Mesenchymal stem cell (in vitro differentiated cells and primary cell): ENCODE data around the gene OPTC.

Experiments used
- DNase-seq: peaks from one replicate; pipeline ENCODE4 v3.0.0-alpha.2; 2013
- H2AFZ ChIP-seq: one replicate; pipeline ENCODE4 v1.6.1; 2013; ENCODE audit warnings: low read depth, mild to moderate bottlenecking, control low read depth, inconsistent platforms, low read length, moderate library complexity
- H2AK5ac ChIP-seq: 2 replicates; pipeline ENCODE4 v1.6.1; 2013; ENCODE audit warnings: low read length, moderate library complexity, mild to moderate bottlenecking, inconsistent platforms; ENCODE audit not compliant: severe bottlenecking
- H2BK120ac ChIP-seq: one replicate; pipeline ENCODE4 v1.6.1; 2013; ENCODE audit warnings: low read depth, mild to moderate bottlenecking, inconsistent platforms, low read length, moderate library complexity
- H2BK12ac ChIP-seq, 2 experiments: one replicate each; pipeline ENCODE4 v1.6.1; 2013; ENCODE audit warnings: inconsistent platforms in 2 of 2, low read length in 2 of 2, mild to moderate bottlenecking in 2 of 2, moderate library complexity in 2 of 2, control low read depth in 1 of 2
- H2BK15ac ChIP-seq: one replicate; pipeline ENCODE4 v1.6.1; 2013; ENCODE audit warnings: mild to moderate bottlenecking, low read depth, inconsistent platforms; ENCODE audit not compliant: poor library complexity, severe bottlenecking
- H2BK5ac ChIP-seq: 2 replicates; pipeline ENCODE4 v1.6.1; 2013; ENCODE audit warnings: low read depth, mild to moderate bottlenecking, low read length, control low read depth, inconsistent platforms; ENCODE audit not compliant: poor library complexity, severe bottlenecking
- H3K14ac ChIP-seq, 2 experiments: one replicate each; pipeline ENCODE4 v1.6.1; 2013; ENCODE audit warnings: inconsistent platforms in 2 of 2, low read length in 2 of 2, control low read depth in 1 of 2, mild to moderate bottlenecking in 1 of 2, moderate library complexity in 1 of 2
- H3K18ac ChIP-seq, 2 experiments: one replicate each; pipeline ENCODE4 v1.6.1; 2013; ENCODE audit warnings: inconsistent platforms in 2 of 2, low read length in 2 of 2, control low read depth in 1 of 2, low read depth in 1 of 2, mild to moderate bottlenecking in 1 of 2
- H3K23ac ChIP-seq, 2 experiments: one replicate each; pipeline ENCODE4 v1.6.1; 2013; ENCODE audit warnings: inconsistent platforms in 2 of 2, low read length in 2 of 2, mild to moderate bottlenecking in 2 of 2, moderate library complexity in 2 of 2, control low read depth in 1 of 2
- H3K27ac ChIP-seq: 2 replicates; pipeline ENCODE4 v1.5.1; 2013; ENCODE audit warnings: mild to moderate bottlenecking, moderate library complexity, low read length, control low read depth, inconsistent platforms; ENCODE audit not compliant: poor library complexity, severe bottlenecking
- H3K27me3 ChIP-seq, 2 experiments: 2 replicates each; pipeline versions ENCODE4 v1.6.1 to v1.7.0; 2013; ENCODE audit warnings: low read length in 2 of 2, mild to moderate bottlenecking in 2 of 2, moderate library complexity in 2 of 2, control low read depth in 1 of 2, inconsistent platforms in 1 of 2; ENCODE audit not compliant: control insufficient read depth in 1 of 2, insufficient read depth in 1 of 2
- H3K36me3 ChIP-seq, 2 experiments: 2 replicates each; pipeline versions ENCODE4 v1.6.1 to v1.7.0; 2013; ENCODE audit warnings: low read length in 2 of 2, control low read depth in 1 of 2, inconsistent platforms in 1 of 2, low read depth in 1 of 2, mild to moderate bottlenecking in 1 of 2; ENCODE audit not compliant: insufficient read depth in 2 of 2, control insufficient read depth in 1 of 2
- H3K4ac ChIP-seq, 2 experiments: one replicate each; pipeline ENCODE4 v1.6.1; 2013; ENCODE audit warnings: inconsistent platforms in 2 of 2, low read length in 2 of 2, mild to moderate bottlenecking in 2 of 2, moderate library complexity in 2 of 2, control low read depth in 1 of 2, low read depth in 1 of 2
- H3K4me1 ChIP-seq: 2 replicates; pipeline ENCODE4 v1.6.1; 2013; ENCODE audit warnings: low read depth, low read length, control low read depth; ENCODE audit not compliant: control insufficient read depth, insufficient read depth
- H3K4me2 ChIP-seq: 2 replicates; pipeline ENCODE4 v1.6.1; 2013; ENCODE audit warnings: low read length, mild to moderate bottlenecking, inconsistent platforms; ENCODE audit not compliant: poor library complexity, severe bottlenecking
- H3K4me3 ChIP-seq, 2 experiments: 2 replicates each; pipeline versions ENCODE4 v1.5.1 to v1.7.0; 2013; ENCODE audit warnings: low read length in 2 of 2, mild to moderate bottlenecking in 2 of 2, control low read depth in 1 of 2, low read depth in 1 of 2; ENCODE audit not compliant: insufficient read depth in 1 of 2
- H3K79me1 ChIP-seq: replicated peaks from 2 replicates; pipeline ENCODE4 v1.6.1; 2013; ENCODE audit warnings: mild to moderate bottlenecking, control low read depth, low read length, inconsistent platforms; ENCODE audit not compliant: poor library complexity, severe bottlenecking
- H3K9ac ChIP-seq: 2 replicates; pipeline ENCODE4 v1.7.0; 2013; ENCODE audit warnings: mild to moderate bottlenecking, low read length, moderate library complexity
- H3K9me3 ChIP-seq: 2 replicates; pipeline ENCODE4 v1.7.0; 2013; ENCODE audit warnings: mild to moderate bottlenecking, low read length; ENCODE audit not compliant: control insufficient read depth
- H4K8ac ChIP-seq: one replicate; pipeline ENCODE4 v1.6.1; 2013; ENCODE audit warnings: inconsistent platforms, mild to moderate bottlenecking, low read length, moderate library complexity
- H4K91ac ChIP-seq: one replicate; pipeline ENCODE4 v1.6.1; 2013; ENCODE audit warnings: mild to moderate bottlenecking, low read length, inconsistent platforms
- WGBS: methylation state at CpG from one replicate; pipeline ENCODE4 v1.1.7; 2013; ENCODE audit warnings: mixed read lengths; 5-methylcytosine and 5-hydroxymethylcytosine counted together

Gene OPTC

DNA sequence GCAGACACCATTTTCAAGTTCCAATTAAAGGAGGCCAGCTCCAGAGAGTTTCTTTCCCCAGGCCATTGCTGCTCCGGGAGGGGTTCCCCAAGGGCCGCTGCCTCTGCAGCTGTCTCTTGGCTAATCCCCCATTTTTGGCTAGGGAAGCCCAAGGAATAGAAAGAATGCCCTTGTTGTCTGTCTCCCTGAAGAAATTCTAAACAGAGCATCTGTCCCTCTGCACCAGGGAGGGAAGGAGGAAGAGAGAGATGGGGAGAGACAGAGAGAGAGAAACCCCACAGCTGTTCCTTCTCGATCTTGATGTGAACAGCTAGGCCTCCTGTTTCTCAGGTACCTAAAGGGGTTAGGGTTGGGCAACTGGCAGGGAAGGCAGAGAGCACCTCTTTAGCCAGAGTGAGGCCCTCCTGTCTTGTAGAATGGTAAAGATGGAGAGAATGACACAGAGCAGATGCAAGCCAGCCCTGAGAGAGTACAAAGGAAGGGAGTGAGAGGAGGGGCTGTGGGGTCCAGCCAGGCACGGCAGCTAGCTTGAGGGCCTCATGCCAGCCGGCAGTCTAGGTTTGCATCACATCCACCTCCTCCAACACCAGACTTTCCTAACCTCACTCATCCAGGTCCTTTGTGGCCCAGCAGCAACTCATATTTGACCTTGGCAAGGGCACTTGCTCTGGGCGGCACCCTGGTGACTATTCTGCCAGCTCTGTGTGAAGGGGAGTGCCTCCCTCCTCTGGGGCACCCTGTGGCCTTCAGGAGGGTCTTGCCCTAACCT lies 13.1 kb downstream of the OPTC start:
- Histone ChIP-seq H3K27ac (no peak overlapping the region), H4K91ac (no peak overlapping the region), H2AK5ac (peak overlapping the region; percentile 35), H4K8ac (peak overlapping the region; percentile 66), H3K18ac (peak overlapping the region; percentile 31 to 87), H2AFZ (no peak overlapping the region), H3K4me2 (no peak overlapping the region), H3K27me3 (peaks cover 0 to 12% of the 10 kb centered on the region in 2 experiments), H3K36me3 (no peaks in the 10 kb centered on the region), H3K4me3 (no peak overlapping the region), H2BK120ac (no peak overlapping the region), H2BK12ac (peak overlapping the region; percentile 18 to 59), H3K4ac (no peak overlapping the region), H3K4me1 (peaks cover 11% of the 10 kb centered on the region), H2BK15ac (peak overlapping the region; percentile 48), H3K9ac (peak overlapping the region; percentile 56), H3K9me3 (no peaks in the 10 kb centered on the region), H3K23ac (peak overlapping the region in 1 of 2 experiments; percentile 23), H3K14ac (peak overlapping the region in 1 of 2 experiments; percentile 44), H3K79me1 (no peaks in the 10 kb centered on the region), H2BK5ac (no peak overlapping the region)
- no peak for DNase-seq
- WGBS = 53% methylated on average over 6 of the region's 6 CpGs

DNA sequence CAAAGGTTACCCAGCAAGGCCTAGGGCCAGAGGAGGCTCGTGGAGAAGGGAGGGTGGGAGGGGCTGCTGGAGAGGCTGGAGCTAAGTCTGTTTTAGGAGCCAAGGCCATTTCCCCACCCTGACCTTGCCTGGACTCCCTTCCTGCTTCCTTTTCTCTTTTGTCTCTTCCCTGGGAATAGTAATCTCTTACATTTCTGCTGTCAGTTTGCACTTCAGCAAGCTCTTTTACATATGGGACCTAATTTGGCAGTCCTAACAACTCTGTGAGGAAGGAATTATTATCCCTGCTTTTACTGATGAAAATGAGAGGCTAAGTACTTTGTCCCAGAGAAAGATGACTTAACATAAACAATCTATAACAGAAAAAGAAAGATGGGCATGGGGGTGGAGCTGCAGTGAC lies 13.8 kb downstream of the OPTC start:
- no peak overlapping the region for H3K4me3 ChIP-seq
- H3K4me2 ChIP-seq = no peak overlapping the region
- H2AFZ ChIP-seq = no peak overlapping the region
- H3K18ac ChIP-seq = no peak overlapping the region
- no peak overlapping the region for H2BK15ac ChIP-seq
- no peak for DNase-seq
- H3K4ac ChIP-seq = no peak overlapping the region
- H2AK5ac ChIP-seq = no peak overlapping the region
- peaks cover 15% of the 10 kb centered on the region for H3K4me1 ChIP-seq
- H4K8ac ChIP-seq = no peak overlapping the region
- H2BK5ac ChIP-seq = no peak overlapping the region
- peak overlapping the region; percentile 19 for H3K9ac ChIP-seq
- H3K79me1 ChIP-seq = no peaks in the 10 kb centered on the region
- WGBS = 0% methylated on average over 1 of the region's 1 CpG
- H3K27ac ChIP-seq = no peak overlapping the region
- H3K14ac ChIP-seq = no peak overlapping the region
- peaks cover 0 to 5% of the 10 kb centered on the region in 2 experiments for H3K27me3 ChIP-seq
- no peak overlapping the region for H2BK120ac ChIP-seq
- no peak overlapping the region for H2BK12ac ChIP-seq
- no peak overlapping the region for H3K23ac ChIP-seq
- no peak overlapping the region for H4K91ac ChIP-seq
- no peaks in the 10 kb centered on the region for H3K36me3 ChIP-seq
- no peaks in the 10 kb centered on the region for H3K9me3 ChIP-seq

- Histone ChIP-seq H2AK5ac (peak overlapping the region; percentile 57), H3K4ac (peak overlapping the region; percentile 17 to 51), H3K14ac (peak overlapping the region in 1 of 2 experiments; percentile 37), H3K23ac (no peak overlapping the region), H4K91ac (peak overlapping the region; percentile 43), H3K27ac (no peak overlapping the region), H3K18ac (peak overlapping the region; percentile 10 to 73), H3K9ac (peak overlapping the region; percentile 25), H2BK12ac (peak overlapping the region; percentile 75 to 88), H4K8ac (peak overlapping the region; percentile 66), H2BK120ac (peak overlapping the region; percentile 7), H2BK5ac (no peak overlapping the region), H3K27me3 (no peaks in the 10 kb centered on the region), H3K9me3 (no peaks in the 10 kb centered on the region), H3K4me3 (no peak overlapping the region), H2AFZ (no peak overlapping the region), H3K79me1 (no peaks in the 10 kb centered on the region), H2BK15ac (peak overlapping the region; percentile 75), H3K4me2 (no peak overlapping the region), H3K36me3 (no peaks in the 10 kb centered on the region), H3K4me1 (peaks cover 22% of the 10 kb centered on the region)
- DNase-seq = no peak
- 65% methylated on average over 10 of the region's 10 CpGs for WGBS
Observed at GRCh38 chr1:203508463-203509073, 14.6 kb downstream of the OPTC start.

GRCh38 chr1:203509135-203509534 lies 15.2 kb downstream of the OPTC start:
- no peak overlapping the region for H3K27ac ChIP-seq
- no peaks in the 10 kb centered on the region for H3K79me1 ChIP-seq
- H3K18ac ChIP-seq = no peak overlapping the region
- H3K23ac ChIP-seq = no peak overlapping the region
- H2BK15ac ChIP-seq = peak overlapping the region; percentile 75
- peaks cover 28% of the 10 kb centered on the region for H3K4me1 ChIP-seq
- peak overlapping the region; percentile 7 for H2BK120ac ChIP-seq
- H3K4me3 ChIP-seq = no peak overlapping the region
- no peak overlapping the region for H2BK5ac ChIP-seq
- H2AFZ ChIP-seq = no peak overlapping the region
- H4K8ac ChIP-seq = no peak overlapping the region
- WGBS = no CpG with 5 or more reads among the region's 1 CpG
- H3K9ac ChIP-seq = peak overlapping the region; percentile 25
- no peak overlapping the region for H3K4ac ChIP-seq
- H3K27me3 ChIP-seq = no peaks in the 10 kb centered on the region
- H3K14ac ChIP-seq = no peak overlapping the region
- no peaks in the 10 kb centered on the region for H3K9me3 ChIP-seq
- H2AK5ac ChIP-seq = no peak overlapping the region
- no peak for DNase-seq
- peak overlapping the region; percentile 5 for H4K91ac ChIP-seq
- no peak overlapping the region for H3K4me2 ChIP-seq
- no peaks in the 10 kb centered on the region for H3K36me3 ChIP-seq
- H2BK12ac ChIP-seq = peak overlapping the region in 1 of 2 experiments; percentile 75
